ENCODE data around the gene CCNB1IP1. TPM values are rescaled to one million over a fixed set of nuclear protein-coding genes. Genes with fewer than 3 reads are reported as not detected.
"Not testable (repeated sequence)": the region's sequence is repeated elsewhere in the genome, so short reads cannot be mapped to it uniquely, and the experiment has no call there.

CCNB1IP1 gene
- total RNA-seq, 1 donor from 2014 or later = 30.6 TPM

DNA sequence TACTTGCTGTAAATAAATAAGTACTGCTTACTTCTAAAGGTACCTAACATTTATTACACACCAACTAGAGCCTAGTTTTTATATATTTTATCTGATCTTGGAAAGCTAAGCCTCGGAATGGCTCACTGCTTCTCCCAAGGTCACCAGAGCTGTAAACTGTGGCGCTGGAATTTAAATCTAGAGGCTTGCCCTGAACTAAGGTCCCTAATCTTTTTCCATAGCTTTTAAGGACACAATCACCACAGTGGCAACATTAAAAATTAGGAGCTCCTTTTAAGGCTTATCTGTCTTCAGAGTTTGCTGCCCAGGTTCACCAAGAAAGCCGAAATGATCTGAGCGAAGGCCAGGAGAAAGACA is 670 bp downstream of the CCNB1IP1 start:
- peak; percentile 15 to 24 for DNase-seq (ENCODE audit: low read depth in 2 of 2)

DNA sequence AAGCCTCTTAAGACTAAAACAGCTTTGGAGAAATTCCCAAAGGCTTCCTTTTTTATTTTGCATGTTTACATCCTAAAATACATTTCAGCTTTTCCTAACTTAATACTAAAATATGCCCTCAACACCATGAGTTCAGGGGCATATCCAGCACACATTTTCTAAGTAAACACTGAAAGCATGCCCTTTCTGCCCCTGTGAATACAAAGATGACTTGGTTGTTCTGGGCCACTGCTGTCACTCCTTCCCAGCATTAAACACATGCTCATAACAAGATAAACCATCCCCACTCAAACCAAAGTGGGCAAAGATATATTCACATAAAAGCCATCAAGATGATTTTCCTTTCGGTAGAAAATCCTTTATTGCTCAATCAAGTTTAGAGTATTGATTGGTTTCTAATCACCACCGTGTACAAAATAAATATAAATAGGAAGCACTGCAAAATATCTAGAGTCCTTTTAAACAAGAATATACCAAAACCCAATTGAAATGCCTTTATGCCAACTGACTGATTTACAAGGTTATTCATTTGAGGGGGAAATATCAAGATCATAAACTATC is 1.9 kb downstream of the CCNB1IP1 start:
- no peak for DNase-seq (ENCODE audit: low read depth in 2 of 2)

DNA sequence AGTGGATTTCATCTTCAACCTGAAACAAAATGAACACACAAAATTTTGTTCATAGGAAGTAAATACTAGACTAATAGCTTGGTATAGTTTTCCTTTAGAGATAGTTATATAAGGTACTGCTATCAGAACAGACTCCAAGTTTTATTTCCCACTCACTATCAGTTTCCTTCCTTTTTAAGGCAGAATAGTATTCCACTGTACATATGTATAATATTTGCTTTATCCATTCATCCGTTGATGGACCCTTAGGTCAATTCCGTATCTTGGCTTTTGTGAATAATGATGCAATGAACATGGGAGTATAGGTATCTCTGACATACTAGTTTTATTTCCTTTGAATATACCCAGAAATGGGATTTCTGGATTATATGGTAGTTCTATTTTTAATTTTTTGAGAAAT is 3.7 kb downstream of the CCNB1IP1 start:
- DNase-seq (ENCODE audit: low read depth in 2 of 2) = no peak

DNA sequence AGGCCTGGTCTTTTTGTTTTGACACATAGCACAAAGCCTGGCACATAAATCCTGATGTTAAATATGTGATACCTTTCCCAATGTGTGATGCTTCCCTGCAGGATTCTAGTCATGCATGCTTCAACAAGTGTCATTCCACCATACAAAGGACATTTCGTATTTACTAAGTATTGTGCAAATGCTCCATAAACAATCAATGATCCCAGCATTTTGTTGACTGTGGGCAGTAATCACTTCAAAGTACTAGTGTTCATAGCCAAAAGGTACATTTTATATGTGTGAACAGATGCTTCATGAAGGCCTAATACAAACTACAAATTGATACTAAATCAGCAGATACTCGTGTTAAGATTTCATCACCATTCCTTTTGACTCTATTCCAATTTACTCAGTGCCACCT is 4.4 kb downstream of the CCNB1IP1 start:
- no peak for DNase-seq (ENCODE audit: low read depth in 2 of 2)

DNA sequence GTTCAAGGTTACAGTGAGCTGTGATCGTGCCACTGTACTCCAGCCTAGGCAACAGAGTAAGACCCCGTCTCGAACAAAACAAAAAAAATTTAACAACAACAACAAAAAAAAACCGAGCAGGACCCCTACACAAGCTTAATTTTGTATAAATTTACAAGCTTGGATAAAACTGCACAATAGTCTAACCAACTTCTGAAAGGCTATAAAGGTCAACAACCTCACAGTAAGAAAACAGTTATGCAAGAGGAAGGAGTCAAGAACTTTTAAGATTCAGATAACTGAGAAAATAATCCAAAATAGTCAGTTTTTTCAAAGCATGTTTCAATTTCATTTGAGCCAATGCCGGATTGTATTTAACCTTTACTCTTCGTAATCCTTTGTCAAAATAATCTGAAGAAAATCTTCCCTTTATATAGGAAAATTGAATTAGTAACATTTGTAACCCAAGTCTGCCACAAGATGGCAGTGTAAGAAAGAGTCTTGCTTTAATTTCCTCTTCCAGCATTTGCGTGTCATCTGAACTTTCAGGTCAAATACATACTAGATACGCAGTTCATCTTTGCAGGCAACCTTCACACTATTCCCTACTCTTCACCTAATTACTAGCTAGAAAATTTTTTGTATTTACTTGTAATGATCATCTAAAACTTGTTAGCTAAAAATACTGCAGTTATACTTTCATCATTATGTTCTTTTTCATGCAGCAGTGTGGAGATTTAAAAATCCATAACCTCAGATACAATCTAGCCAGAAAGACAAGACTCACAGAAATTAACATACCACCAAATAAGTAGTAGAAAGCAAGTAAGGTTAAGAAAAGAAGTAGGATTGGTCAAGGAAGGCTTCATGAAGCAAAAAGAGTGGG is 5.8 kb downstream of the CCNB1IP1 start:
- peak; percentile 76 to 82 for DNase-seq (ENCODE audit: low read depth in 2 of 2)

DNA sequence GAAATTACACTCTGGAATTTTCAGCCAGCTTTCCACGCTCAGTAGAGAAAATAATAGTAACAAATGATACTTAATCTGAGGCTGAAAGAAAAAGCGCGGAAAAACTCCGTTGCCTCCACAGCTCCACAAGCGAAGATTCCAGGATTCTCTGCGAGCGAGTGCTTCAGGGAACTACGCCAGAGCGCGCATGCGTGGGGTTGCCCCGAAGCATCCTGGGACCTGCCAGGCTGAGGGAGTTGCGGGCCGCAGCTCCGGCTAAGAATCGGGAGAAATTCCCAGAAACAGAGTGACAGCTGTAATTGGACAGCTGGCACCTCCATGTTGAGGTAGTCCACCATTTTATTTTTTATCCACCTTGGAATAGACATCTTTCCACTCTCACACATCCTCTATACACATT is 15.4 kb downstream of the CCNB1IP1 start:
- DNase-seq (ENCODE audit: low read depth in 2 of 2) = no peak

DNA sequence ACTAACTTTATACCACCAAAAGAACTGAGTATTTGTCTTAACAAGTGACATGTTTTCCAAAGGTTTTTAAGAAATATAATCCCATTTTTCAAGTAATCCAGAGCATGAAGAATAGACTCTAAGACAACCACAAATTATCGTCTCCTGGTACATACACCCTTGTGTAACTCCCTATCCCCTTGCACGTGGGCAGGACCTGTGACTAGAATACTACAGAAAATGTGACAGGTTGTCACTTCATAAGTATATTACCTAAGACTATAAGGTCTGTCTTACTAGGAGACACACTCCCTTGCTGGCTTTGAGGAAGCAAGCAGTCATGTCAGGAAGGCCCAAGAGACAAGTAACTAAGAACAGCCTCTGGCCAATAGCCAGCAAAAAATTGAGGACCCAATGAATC is 19.1 kb downstream of the CCNB1IP1 start:
- no peak for DNase-seq (ENCODE audit: low read depth in 2 of 2)

DNA sequence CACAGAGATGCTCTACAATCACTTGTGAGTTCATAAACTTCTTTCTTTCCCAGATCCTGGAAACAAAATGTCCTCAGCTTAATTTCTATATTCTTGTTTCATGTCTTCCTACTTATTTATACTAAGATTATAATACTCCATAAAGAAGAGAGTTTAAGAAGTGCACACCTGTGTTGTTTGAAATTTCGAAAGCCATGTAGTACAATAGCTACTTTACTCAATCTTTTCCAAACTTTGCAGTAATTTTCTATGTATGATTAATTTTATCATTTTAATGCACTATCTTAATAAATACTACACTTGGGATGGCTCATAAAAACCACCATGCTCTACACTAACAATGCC is 27.0 kb downstream of the CCNB1IP1 start:
- DNase-seq (ENCODE audit: low read depth in 2 of 2) = no peak

DNA sequence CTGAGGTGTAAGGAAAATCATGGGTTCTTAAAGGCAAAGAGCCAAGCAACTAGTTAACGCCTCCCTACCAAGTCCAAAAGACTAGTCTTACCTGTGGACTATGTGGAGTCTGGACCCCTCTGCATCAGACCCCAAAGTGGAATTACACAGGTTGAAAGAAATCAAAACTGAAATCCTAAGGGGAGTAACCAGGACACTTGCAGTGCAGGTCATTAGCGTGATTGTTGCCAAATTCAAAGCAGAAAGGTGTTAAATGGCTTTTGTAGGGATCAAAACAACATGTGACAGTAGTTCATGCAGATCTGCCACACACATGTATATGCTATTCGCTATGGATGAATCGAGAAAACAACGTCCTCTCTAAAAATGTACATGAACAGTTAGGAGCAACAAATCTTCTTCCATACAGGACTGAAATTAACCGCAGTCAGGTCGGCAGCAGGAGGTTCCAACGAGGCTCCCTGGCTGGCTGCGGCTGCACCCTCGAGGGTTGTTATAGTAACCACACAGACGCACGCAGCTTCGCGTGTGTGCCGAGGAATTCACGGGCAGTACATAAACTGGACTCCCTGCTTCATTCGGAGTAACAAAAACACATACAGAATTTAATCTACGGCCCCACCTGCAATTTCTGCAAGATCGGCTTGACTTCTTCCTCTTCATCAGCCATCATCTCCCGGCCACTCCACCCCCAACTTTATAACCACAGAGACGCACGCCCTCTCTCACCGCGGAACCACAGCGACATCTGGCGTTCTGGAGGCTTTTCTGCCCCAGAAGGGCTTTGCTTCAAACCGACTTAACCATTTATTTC is 27.6 kb downstream of the CCNB1IP1 start, which contains the start of gene TTC5:
Gene TTC5 (minus strand): TSS at position 687 of the 814 bp plus-strand sequence. CDS start 14 bp downstream, at position 673.
- DNase-seq (ENCODE audit: low read depth in 2 of 2) = peak; percentile 91 to 95

DNA sequence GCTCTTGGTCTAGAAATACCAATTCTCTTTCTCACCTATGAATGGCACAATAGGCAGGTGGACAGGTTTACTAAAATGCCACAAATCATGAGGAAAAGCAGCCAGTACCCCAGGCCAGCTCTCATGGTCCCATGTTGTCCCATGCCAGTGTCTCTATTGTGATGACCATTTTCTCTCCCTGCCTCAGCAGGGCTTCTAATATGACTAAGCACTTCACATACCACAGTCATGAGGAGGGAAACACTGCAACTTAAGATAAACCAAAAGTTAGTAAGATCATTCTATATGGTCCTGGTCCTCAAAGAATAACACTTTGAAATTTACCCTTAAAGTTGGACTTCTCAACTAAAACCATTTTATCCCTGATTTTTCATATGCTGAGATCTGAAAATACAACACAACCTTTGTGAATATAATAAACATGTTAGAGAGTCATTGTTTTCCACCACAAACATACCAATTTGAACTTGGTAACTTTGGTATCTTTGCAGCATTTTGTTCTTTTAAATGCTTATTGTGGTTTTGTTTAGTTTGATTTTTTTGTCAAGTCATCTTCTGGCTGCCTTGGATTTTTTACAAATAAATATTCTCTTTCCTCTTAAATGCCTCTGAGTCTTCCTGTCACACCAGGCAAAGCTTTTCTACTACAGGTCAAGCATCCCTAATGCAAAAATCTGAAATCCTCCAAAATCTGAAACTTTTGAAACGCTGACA is 30.9 kb downstream of the CCNB1IP1 start:
- DNase-seq (ENCODE audit: low read depth in 2 of 2) = peak in 1 of 2 donors; percentile 16

DNA sequence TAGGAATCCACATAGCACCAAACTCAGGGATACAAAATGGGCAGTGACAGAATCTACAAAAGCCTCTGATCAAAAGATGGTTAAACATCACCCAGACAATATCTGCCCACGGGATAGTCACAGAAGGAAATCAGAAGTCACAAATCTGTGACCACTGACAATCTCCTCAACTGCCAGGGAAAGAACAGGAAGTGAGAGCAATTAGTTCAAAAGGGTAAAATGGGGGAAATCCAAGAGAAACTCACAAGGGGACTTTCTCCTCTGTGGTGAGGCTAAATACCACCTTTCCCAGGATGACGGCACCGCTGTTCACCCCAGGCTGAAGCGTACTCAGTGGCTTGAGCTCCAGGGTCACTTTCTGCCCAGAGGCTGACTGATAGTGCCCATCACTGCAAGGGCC is 38.0 kb downstream of the CCNB1IP1 start:
- no peak for DNase-seq (ENCODE audit: low read depth in 2 of 2)

DNA sequence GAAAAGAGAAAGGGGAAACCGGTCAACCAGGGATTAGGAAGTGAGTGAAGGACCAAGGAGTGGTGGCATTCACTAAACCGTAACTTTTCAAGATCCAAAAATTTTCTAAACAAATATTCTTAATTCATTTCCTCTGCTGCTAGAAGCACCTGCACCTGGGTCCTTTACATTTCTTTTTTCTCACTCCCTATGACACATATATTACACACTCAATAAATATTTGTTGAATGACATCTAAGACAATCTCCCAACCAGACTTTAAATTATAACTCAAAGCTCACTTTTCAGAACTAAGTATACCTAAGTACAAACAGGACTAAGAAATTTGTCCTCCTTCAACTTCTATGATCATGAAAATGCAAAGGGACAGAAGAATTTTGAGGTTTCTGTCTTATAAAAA is 38.4 kb downstream of the CCNB1IP1 start:
- no peak for DNase-seq (ENCODE audit: low read depth in 2 of 2)

DNA sequence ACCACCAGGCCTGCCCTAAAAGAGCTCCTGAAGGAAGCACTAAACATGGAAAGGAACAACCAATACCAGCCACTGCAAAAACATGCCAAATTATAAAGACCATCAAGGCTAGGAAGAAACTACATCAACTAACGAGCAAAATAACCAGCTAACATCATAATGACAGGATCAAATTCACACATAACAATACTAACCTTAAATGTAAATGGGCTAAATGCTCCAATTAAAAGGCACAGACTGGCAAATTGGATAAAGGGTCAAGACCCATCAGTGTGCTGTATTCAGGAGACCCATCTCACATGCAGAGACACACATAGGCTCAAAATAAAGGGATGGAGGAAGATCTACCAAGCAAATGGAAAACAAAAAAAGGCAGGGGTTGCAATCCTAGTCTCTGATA is 51.1 kb downstream of the CCNB1IP1 start:
- not testable (repeated sequence) for DNase-seq (ENCODE audit: low read depth in 2 of 2)

DNA sequence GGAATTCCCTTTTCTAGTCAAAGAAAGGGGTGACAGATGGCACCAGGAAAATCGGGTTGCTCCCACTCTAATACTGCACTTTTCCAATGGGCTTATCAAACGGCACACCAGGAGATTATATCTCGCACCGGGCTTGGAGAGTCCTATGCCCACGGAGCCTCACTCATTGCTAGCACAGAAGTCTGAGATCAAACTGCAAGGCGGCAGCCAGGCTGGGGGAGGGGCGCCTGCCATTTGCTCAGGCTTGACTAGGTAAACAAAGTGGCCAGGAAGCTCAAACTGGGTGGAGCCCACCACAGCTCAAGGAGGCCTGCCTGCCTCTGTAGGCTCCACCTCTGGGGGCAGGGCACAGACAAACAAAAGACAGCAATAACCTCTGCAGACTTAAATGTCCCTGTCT is 52.8 kb downstream of the CCNB1IP1 start:
- DNase-seq (ENCODE audit: low read depth in 2 of 2) = not testable (repeated sequence)

DNA sequence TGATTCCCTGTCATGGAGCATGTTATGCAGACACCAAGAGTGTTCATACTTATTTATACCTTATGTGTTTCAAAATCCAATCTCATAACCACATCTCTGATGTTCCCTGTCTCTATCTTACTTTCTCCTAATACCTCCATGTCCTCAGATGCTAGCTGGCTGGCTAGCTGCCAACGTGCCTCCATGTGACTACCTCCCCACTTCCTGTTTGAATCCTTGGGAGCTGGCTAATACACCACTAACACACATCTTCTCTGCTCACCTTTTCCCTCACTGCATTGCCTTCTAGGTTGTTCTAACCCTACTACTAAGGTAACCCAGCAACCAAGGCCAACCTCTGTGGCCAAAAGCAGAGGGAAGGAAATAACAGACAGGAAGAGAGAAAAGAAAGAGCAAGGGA is 54.7 kb downstream of the CCNB1IP1 start:
- DNase-seq (ENCODE audit: low read depth in 2 of 2) = peak; percentile 25 to 62

DNA sequence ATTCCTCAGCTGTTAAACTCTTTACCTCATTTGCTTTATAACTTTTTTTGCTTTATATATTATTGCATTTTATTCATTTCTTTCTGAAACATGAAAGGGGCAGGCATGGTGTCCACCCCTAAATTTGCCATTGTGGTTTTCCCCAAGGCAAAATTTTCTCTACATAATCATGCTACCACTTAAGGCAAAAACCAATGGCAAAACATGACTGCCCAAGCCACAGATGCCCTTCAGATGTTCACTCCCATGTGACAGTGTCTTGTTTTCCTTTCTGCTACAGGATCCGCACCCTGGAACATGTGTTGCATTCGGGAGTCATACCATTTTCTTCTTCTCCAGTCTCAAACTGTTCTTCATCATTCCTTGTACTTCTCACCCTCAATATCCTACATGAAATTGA is 55.7 kb downstream of the CCNB1IP1 start:
- no peak for DNase-seq (ENCODE audit: low read depth in 2 of 2)

DNA sequence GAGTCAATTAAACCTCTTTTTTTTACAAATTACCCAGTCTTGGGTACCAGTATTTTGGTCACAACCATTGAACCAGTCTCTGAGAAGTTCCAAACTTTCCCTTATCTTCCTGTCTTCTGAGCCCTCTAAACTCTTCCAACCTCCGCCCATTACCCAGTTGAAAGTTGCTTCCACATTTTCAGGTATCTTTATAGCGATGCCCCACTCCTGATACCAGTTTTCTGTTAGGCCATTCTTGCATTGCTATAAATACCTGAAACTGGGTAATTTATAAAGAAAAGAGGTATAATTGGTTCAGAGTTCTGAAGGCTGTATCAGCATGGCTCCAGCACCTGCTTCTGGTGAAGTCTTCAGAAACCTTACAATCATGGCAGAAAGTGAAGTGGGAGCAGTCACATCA is 59.0 kb downstream of the CCNB1IP1 start:
- no peak for DNase-seq (ENCODE audit: low read depth in 2 of 2)

DNA sequence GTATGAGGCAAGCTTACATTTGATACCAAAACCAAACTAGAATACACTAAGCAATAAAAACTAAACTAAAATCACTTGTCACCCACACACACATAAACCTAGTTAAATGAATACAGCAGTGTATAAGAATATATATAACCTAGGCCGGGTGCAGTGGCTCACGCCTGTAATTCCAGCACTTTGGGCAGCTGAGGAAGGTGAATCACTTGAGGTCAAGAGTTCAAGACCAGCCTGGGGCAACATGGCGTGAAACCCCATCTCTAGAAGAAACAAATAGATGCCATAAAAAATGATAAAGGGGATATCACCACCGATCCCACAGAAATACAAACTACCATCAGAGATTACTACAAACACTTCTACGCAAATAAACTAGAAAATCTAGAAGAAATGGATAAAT is 68.7 kb downstream of the CCNB1IP1 start:
- DNase-seq (ENCODE audit: low read depth in 2 of 2) = not testable (repeated sequence)

DNA sequence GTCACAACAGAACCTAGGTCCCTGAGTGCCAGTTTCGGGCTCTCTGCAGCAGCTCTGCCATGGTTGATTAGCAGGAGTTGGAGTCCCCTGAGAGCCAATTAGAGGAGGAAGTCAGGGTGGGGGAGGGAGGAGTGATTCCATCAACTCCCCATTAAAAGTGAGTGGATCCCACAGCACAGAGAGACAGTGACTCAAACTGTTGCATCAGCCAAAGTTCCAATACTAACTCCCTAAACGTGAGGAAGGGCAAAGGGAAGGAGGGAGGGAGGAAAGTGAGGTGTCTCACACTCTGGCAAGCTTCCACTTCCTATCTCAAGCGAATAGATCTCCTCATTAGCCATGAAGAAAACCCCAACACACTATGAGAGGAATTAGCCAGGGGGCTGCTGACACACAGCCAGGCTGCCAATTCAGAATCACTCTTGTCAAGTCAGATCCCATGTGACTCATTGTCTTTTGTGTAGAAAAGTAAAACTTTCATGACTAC is 70.4 kb downstream of the CCNB1IP1 start:
- DNase-seq (ENCODE audit: low read depth in 2 of 2) = peak; percentile 1 to 47

All from lung microvascular endothelial cell (primary cell).